ENCODE results near the gene MVP. TPM values are rescaled to one million over a fixed set of nuclear protein-coding genes. Genes with fewer than 3 reads are reported as not detected.
"Not testable (repeated sequence)": the region's sequence is repeated elsewhere in the genome, so short reads cannot be mapped to it uniquely, and the experiment has no call there.

MVP gene
- total RNA-seq, 1 experiment from 2014 or later = 72.5 TPM

- Mint-ChIP-seq H3K36me3 (ENCODE audit: insufficient read depth, unreplicated experiment) (peaks cover 15% of the 10 kb centered on the region), H3K27me3 (ENCODE audit: insufficient read depth, unreplicated experiment) (no peaks in the 10 kb centered on the region), H3K4me1 (ENCODE audit: low read depth, unreplicated experiment) (peaks cover 6% of the 10 kb centered on the region), H3K4me3 (ENCODE audit: unreplicated experiment) (no peak overlapping the region), H3K9me3 (ENCODE audit: unreplicated experiment) (no peaks in the 10 kb centered on the region), H3K27ac (ENCODE audit: unreplicated experiment) (no peak overlapping the region)
- peaks cover 1% of the 10 kb centered on the region; the same call in 1 of the 2 replicates for H3K36me3 ChIP-seq (ENCODE audit: control insufficient read depth, insufficient read depth, low read length)
- intact Hi-C loops (cut with micrococcal nuclease; ENCODE audit: unreplicated experiment) = loop anchor here (10.0 kb wide), 1 partner anchor 111 kb away; the partner anchor contains the start of gene TAOK2
- H3K27me3 ChIP-seq (replicated peaks; ENCODE audit: control insufficient read depth, insufficient read depth, low read length) = no peaks in the 10 kb centered on the region
- TF ChIP-seq CTCF (IDR thresholded peaks at IDR 0.05; ENCODE audit: insufficient read depth in 1 of 2, low read depth in 1 of 2, low read length in 1 of 2, severe bottlenecking in 1 of 2, unreplicated experiment in 1 of 2) = no peak
- H3K4me3 ChIP-seq (ENCODE audit: low read depth, low read length) = no peak overlapping the region
- peaks cover 6% of the 10 kb centered on the region; the same call in 1 of the 2 replicates for H3K4me1 ChIP-seq
- BruUV-seq (replicated peaks) = no TSS peak
- CTCF ChIA-PET = interaction anchor here (0.6 kb wide), 1 partner anchor 16 kb away, joined by 4 read pairs; no protein-coding TSS in a partner anchor
- POLR2A ChIA-PET = interaction anchor here (0.6 kb wide), 1 partner anchor 41 kb away, joined by 5 read pairs; no protein-coding TSS in a partner anchor
- H3K9me3 ChIP-seq = no peaks in the 10 kb centered on the region
- DNase-seq = no peak
Observed at GRCh38 chr16:29864205-29864604, 43.9 kb downstream of the MVP start.

GRCh38 chr16:29868396-29869009 is 48.2 kb downstream of the MVP start:
- Mint-ChIP-seq H3K36me3 (ENCODE audit: insufficient read depth, unreplicated experiment) (peaks cover 2% of the 10 kb centered on the region), H3K9me3 (ENCODE audit: unreplicated experiment) (no peaks in the 10 kb centered on the region), H3K4me1 (ENCODE audit: low read depth, unreplicated experiment) (no peaks in the 10 kb centered on the region), H3K4me3 (ENCODE audit: unreplicated experiment) (no peak overlapping the region), H3K27me3 (ENCODE audit: insufficient read depth, unreplicated experiment) (no peaks in the 10 kb centered on the region), H3K27ac (ENCODE audit: unreplicated experiment) (no peak overlapping the region)
- POLR2A ChIA-PET = no interaction called here
- Histone ChIP-seq H3K36me3 (ENCODE audit: control insufficient read depth, insufficient read depth, low read length) (no peaks in the 10 kb centered on the region), H3K4me1 (no peaks in the 10 kb centered on the region), H3K9me3 (no peaks in the 10 kb centered on the region), H3K4me3 (ENCODE audit: low read depth, low read length) (no peak overlapping the region), H3K27me3 (replicated peaks; ENCODE audit: control insufficient read depth, insufficient read depth, low read length) (no peaks in the 10 kb centered on the region)
- CTCF ChIA-PET = interaction anchor here (0.8 kb wide), 1 partner anchor 160 kb away, joined by 4 read pairs; no protein-coding TSS in a partner anchor
- intact Hi-C loops (cut with micrococcal nuclease; ENCODE audit: unreplicated experiment) = loop anchor here (10.0 kb wide), 1 partner anchor 106 kb away; the partner anchor contains the start of gene TAOK2
- no peak for TF ChIP-seq CTCF (IDR thresholded peaks at IDR 0.05; ENCODE audit: insufficient read depth in 1 of 2, low read depth in 1 of 2, low read length in 1 of 2, severe bottlenecking in 1 of 2, unreplicated experiment in 1 of 2)
- DNase-seq = no peak
- BruUV-seq (replicated peaks) = no TSS peak

- H3K27me3 ChIP-seq (replicated peaks; ENCODE audit: control insufficient read depth, insufficient read depth, low read length); H3K4me1 ChIP-seq; DNase-seq; POLR2A ChIA-PET; H3K27ac Mint-ChIP-seq (ENCODE audit: unreplicated experiment); H3K4me3 ChIP-seq (ENCODE audit: low read depth, low read length); BruUV-seq (replicated peaks); H3K9me3 Mint-ChIP-seq (ENCODE audit: unreplicated experiment); CTCF ChIA-PET; H3K4me1 Mint-ChIP-seq (ENCODE audit: low read depth, unreplicated experiment); H3K36me3 ChIP-seq (ENCODE audit: control insufficient read depth, insufficient read depth, low read length); H3K27me3 Mint-ChIP-seq (ENCODE audit: insufficient read depth, unreplicated experiment); H3K9me3 ChIP-seq; H3K4me3 Mint-ChIP-seq (ENCODE audit: unreplicated experiment); H3K36me3 Mint-ChIP-seq (ENCODE audit: insufficient read depth, unreplicated experiment): not testable (repeated sequence)
- intact Hi-C loops (cut with micrococcal nuclease; ENCODE audit: unreplicated experiment) = loop anchor here (10.0 kb wide), 1 partner anchor 106 kb away; the partner anchor contains the start of gene TAOK2
Observed at GRCh38 chr16:29869067-29869466, 48.8 kb downstream of the MVP start.
